Adrenal gland (tissue), 5 donors: ENCODE measurements around the gene OR2A5.

Experiments used
- CTCF ChIP-seq, 6 experiments: fragments of 450-650 bp in 4 of 6; fragments of 200-600 bp in 2 of 6; sonication (generic) in 1 of 6; IDR thresholded peaks; 1 replicate in 5 of 6; 2 replicates in 1 of 6; pipeline versions ENCODE4 v1.5.1 to v1.8.0; 2016 to 2021; ENCODE audit warnings: antibody characterized with exemption in 6 of 6, mild to moderate bottlenecking in 2 of 6, moderate library complexity in 1 of 6
- POLR2A ChIP-seq, 2 donors: fragments of 450-650 bp; IDR thresholded peaks; one replicate each; pipeline ENCODE4 v1.6.1; 2017; ENCODE audit warnings: antibody characterized with exemption in 2 of 2, mild to moderate bottlenecking in 2 of 2, moderate library complexity in 1 of 2
- donor health status: DM: no; HTN: no; CAD: no.

GRCh38 chr7:144024213-144024612, 24.5 kb upstream of the OR2A5 start:
- TF ChIP-seq POLR2A (IDR thresholded peaks at IDR 0.05): no peak
- no peak for TF ChIP-seq CTCF (IDR thresholded peaks at IDR 0.05)
